K562 (cell line): ENCODE measurements around the gene SLC6A1. TPM values are rescaled to one million over a fixed set of nuclear protein-coding genes. Genes with fewer than 3 reads are reported as not detected.

Experiments
- ARNT ChIP-seq, 2 experiments: fragments of 450-650 bp; IDR thresholded peaks; 2 replicates each; pipeline ENCODE4 v1.6.1; 2016; ENCODE audit warnings: mild to moderate bottlenecking in 1 of 2
- CBX2 ChIP-seq: fragments of 200-600 bp; sonication (generic); IDR thresholded peaks from one replicate; pipeline ENCODE4 v1.6.1; 2012; ENCODE audit warnings: mild to moderate bottlenecking, low read length, inconsistent platforms; ENCODE audit not compliant: insufficient read depth, poor library complexity, severe bottlenecking
- HDAC6 ChIP-seq: IDR thresholded peaks from 2 replicates; pipeline ENCODE4 v1.6.1; 2012; ENCODE audit warnings: low read depth, mild to moderate bottlenecking, control low read depth, inconsistent platforms, low read length, moderate library complexity
- HNRNPL ChIP-seq: fragments of 200-400 bp; formaldehyde crosslinking; IDR thresholded peaks from 2 replicates; pipeline ENCODE4 v1.6.1; 2017; ENCODE audit warnings: low read depth, mild to moderate bottlenecking, low read length
- MAFG ChIP-seq: fragments of 450-650 bp; conservative IDR thresholded peaks from 2 replicates; pipeline ENCODE4 v1.6.1; 2016; ENCODE audit warnings: missing genetic modification characterization, missing compliant biosample characterization
- OTX1 ChIP-seq: fragments of 450-650 bp; formaldehyde crosslinking; IDR thresholded peaks from 2 replicates; pipeline ENCODE4 v1.4.0; 2022; ENCODE audit warnings: mild to moderate bottlenecking
- ZNF140 ChIP-seq: fragments of 250-450 bp; sonication (Bioruptor Pico); IDR thresholded peaks from 2 replicates; pipeline ENCODE4 v1.8.0; 2021; ENCODE audit warnings: moderate library complexity, mild to moderate bottlenecking, inconsistent platforms
- polyA plus RNA-seq, 8 experiments: library from polyadenylated mRNA; depleted of rRNA in 4 of 8; stranded (reverse) in 5 of 8; unstranded in 3 of 8; fragments of >200 nt; fragmentation: Nextera tagmentation in 2 of 8; fragmentation: Illumina TruSeq in 1 of 8; extraction: Ambion mirVana in 2 of 8; extraction: Trizol in 1 of 8; gene quantifications; 2 replicates each; pipeline versions ENCODE4 v1.2.1 to v1.2.3, GENCODE V29; 2011 to 2014; ENCODE audit warnings: inconsistent platforms in 1 of 8, missing spikeins in 1 of 8
- total RNA-seq, 7 experiments: library from RNA; depleted of rRNA in 6 of 7; stranded (reverse); fragments of >200 nt in 6 of 7; fragmentation: Illumina TruSeq in 2 of 7; extraction: Trizol in 2 of 7; gene quantifications; 2 replicates each; pipeline versions ENCODE4 v1.2.1 to v1.2.3, GENCODE V29; 2011 to 2021; ENCODE audit warnings: low replicate concordance in 1 of 7
- TF ChIP-seq, protein P1 (sequence below): fragments of 200-600 bp; sonication (generic); IDR thresholded peaks from one replicate; pipeline ENCODE4 v1.6.1; 2012; ENCODE audit warnings: mild to moderate bottlenecking, low read depth, low read length, inconsistent platforms
- TF ChIP-seq, protein P2 (sequence below): sonication (generic); formaldehyde crosslinking; IDR thresholded peaks from 2 replicates; pipeline ENCODE4 v1.5.0; 2020; ENCODE audit warnings: missing genetic modification reagents
- TF ChIP-seq, protein P3 (sequence below): IDR thresholded peaks from 2 replicates; pipeline ENCODE4 v1.6.1; 2016; ENCODE audit warnings: missing genetic modification characterization, missing compliant biosample characterization

SLC6A1 gene
- total and polyA plus RNA-seq, 9 of the 15 experiments (the other 6 are each of a cell fraction or from before 2014, with no cell fraction given): not detected

DNA sequence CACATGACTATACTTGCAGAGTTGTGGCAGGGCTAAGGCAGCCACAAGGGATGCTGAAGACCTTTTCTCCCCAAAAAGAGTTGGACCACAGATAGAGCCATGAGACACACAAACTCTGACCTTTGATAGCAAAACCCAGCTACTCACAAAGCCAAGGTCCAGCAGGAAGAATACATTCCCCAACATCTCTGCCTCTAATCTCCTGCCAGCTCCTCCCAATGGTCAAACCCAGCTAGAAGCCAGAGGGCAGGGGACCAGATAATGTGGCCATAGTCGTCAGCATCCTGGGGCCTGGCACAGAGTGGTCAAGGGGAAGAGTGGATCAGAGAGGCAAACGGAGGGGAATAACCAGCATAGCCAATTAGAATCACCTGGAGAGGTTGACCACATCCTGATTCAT is 28.2 kb downstream of the SLC6A1 start (continued):
- TF ChIP-seq HNRNPL (no peak), ZNF140 (no peak), ARNT (IDR thresholded peaks at IDR 0.05) (no peak), MAFG (no peak), OTX1 (CRISPR knock-in tag) (no peak), CBX2 (no peak), HDAC6 (no peak)
- TF ChIP-seq, protein P1, sequence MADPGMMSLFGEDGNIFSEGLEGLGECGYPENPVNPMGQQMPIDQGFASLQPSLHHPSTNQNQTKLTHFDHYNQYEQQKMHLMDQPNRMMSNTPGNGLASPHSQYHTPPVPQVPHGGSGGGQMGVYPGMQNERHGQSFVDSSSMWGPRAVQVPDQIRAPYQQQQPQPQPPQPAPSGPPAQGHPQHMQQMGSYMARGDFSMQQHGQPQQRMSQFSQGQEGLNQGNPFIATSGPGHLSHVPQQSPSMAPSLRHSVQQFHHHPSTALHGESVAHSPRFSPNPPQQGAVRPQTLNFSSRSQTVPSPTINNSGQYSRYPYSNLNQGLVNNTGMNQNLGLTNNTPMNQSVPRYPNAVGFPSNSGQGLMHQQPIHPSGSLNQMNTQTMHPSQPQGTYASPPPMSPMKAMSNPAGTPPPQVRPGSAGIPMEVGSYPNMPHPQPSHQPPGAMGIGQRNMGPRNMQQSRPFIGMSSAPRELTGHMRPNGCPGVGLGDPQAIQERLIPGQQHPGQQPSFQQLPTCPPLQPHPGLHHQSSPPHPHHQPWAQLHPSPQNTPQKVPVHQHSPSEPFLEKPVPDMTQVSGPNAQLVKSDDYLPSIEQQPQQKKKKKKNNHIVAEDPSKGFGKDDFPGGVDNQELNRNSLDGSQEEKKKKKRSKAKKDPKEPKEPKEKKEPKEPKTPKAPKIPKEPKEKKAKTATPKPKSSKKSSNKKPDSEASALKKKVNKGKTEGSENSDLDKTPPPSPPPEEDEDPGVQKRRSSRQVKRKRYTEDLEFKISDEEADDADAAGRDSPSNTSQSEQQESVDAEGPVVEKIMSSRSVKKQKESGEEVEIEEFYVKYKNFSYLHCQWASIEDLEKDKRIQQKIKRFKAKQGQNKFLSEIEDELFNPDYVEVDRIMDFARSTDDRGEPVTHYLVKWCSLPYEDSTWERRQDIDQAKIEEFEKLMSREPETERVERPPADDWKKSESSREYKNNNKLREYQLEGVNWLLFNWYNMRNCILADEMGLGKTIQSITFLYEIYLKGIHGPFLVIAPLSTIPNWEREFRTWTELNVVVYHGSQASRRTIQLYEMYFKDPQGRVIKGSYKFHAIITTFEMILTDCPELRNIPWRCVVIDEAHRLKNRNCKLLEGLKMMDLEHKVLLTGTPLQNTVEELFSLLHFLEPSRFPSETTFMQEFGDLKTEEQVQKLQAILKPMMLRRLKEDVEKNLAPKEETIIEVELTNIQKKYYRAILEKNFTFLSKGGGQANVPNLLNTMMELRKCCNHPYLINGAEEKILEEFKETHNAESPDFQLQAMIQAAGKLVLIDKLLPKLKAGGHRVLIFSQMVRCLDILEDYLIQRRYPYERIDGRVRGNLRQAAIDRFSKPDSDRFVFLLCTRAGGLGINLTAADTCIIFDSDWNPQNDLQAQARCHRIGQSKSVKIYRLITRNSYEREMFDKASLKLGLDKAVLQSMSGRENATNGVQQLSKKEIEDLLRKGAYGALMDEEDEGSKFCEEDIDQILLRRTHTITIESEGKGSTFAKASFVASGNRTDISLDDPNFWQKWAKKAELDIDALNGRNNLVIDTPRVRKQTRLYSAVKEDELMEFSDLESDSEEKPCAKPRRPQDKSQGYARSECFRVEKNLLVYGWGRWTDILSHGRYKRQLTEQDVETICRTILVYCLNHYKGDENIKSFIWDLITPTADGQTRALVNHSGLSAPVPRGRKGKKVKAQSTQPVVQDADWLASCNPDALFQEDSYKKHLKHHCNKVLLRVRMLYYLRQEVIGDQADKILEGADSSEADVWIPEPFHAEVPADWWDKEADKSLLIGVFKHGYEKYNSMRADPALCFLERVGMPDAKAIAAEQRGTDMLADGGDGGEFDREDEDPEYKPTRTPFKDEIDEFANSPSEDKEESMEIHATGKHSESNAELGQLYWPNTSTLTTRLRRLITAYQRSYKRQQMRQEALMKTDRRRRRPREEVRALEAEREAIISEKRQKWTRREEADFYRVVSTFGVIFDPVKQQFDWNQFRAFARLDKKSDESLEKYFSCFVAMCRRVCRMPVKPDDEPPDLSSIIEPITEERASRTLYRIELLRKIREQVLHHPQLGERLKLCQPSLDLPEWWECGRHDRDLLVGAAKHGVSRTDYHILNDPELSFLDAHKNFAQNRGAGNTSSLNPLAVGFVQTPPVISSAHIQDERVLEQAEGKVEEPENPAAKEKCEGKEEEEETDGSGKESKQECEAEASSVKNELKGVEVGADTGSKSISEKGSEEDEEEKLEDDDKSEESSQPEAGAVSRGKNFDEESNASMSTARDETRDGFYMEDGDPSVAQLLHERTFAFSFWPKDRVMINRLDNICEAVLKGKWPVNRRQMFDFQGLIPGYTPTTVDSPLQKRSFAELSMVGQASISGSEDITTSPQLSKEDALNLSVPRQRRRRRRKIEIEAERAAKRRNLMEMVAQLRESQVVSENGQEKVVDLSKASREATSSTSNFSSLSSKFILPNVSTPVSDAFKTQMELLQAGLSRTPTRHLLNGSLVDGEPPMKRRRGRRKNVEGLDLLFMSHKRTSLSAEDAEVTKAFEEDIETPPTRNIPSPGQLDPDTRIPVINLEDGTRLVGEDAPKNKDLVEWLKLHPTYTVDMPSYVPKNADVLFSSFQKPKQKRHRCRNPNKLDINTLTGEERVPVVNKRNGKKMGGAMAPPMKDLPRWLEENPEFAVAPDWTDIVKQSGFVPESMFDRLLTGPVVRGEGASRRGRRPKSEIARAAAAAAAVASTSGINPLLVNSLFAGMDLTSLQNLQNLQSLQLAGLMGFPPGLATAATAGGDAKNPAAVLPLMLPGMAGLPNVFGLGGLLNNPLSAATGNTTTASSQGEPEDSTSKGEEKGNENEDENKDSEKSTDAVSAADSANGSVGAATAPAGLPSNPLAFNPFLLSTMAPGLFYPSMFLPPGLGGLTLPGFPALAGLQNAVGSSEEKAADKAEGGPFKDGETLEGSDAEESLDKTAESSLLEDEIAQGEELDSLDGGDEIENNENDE: no peak
- TF ChIP-seq, protein P2, sequence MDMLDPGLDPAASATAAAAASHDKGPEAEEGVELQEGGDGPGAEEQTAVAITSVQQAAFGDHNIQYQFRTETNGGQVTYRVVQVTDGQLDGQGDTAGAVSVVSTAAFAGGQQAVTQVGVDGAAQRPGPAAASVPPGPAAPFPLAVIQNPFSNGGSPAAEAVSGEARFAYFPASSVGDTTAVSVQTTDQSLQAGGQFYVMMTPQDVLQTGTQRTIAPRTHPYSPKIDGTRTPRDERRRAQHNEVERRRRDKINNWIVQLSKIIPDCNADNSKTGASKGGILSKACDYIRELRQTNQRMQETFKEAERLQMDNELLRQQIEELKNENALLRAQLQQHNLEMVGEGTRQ: no peak
- TF ChIP-seq, protein P3, sequence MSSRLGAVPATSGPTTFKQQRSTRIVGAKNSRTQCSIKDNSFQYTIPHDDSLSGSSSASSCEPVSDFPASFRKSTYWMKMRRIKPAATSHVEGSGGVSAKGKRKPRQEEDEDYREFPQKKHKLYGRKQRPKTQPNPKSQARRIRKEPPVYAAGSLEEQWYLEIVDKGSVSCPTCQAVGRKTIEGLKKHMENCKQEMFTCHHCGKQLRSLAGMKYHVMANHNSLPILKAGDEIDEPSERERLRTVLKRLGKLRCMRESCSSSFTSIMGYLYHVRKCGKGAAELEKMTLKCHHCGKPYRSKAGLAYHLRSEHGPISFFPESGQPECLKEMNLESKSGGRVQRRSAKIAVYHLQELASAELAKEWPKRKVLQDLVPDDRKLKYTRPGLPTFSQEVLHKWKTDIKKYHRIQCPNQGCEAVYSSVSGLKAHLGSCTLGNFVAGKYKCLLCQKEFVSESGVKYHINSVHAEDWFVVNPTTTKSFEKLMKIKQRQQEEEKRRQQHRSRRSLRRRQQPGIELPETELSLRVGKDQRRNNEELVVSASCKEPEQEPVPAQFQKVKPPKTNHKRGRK (tag): no peak
